Testis (tissue), 2 donors: Measurements from ENCODE around the gene DNHD1.

Source experiments
- CTCF ChIP-seq, 3 experiments: fragments of 450-650 bp in 2 of 3; fragments of 200-600 bp in 1 of 3; sonication (generic) in 1 of 3; IDR thresholded peaks; one replicate each; pipeline ENCODE4 v1.5.1; 2016 to 2019; ENCODE audit warnings: antibody characterized with exemption in 3 of 3, mild to moderate bottlenecking in 2 of 3, moderate library complexity in 1 of 3
- POLR2A ChIP-seq: fragments of 450-650 bp; IDR thresholded peaks from one replicate; pipeline ENCODE4 v1.6.1; 2017; ENCODE audit warnings: antibody characterized with exemption, mild to moderate bottlenecking, moderate library complexity

GRCh38 chr11:6529266-6529665 is 32.2 kb downstream of the DNHD1 start:
- TF ChIP-seq CTCF (IDR thresholded peaks at IDR 0.05) (no peak), POLR2A (no peak)
